ENCODE measurements around the gene C12orf75.
"Not testable (repeated sequence)": the region's sequence is repeated elsewhere in the genome, so short reads cannot be mapped to it uniquely, and the experiment has no call there.

The C12orf75 gene

DNA sequence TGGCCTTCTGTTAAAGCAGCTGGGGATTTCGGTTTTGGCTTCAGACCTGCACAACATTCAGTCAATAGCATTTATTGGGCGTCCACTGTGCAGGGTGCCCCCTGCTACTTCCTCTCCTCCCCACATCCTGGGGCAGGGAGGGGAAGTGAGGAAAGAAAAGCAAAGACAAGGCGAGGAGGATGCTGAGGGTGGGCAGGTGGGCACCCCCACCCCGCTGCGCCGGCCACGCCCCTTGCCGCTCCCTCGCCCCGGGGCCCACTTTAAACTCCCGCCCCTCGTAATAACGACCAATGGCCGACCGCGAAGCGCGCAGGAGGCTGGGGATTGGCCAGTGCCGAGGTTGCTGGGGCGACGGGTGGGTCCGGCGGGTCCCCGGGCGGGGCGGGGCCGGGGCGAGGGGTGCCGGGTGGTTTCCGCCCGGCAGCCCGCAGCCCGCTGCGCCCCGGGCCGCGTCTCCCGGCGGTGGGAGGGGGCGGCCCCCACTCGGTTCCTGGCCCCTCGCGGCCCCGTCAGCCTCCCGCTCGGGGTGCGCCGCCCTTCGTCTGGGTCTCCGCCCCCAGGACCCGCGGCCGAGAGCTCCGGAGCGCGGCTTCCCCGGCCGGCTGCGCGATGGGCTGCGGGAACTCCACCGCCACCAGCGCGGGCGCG, at the start of gene C12orf75:
Gene C12orf75 (plus strand): TSS at position 409 of the 648 bp plus-strand sequence. CDS start 201 bp downstream, at position 610.
- peak in 1 of 2 experiments; percentile 6 for DNase-seq

DNA sequence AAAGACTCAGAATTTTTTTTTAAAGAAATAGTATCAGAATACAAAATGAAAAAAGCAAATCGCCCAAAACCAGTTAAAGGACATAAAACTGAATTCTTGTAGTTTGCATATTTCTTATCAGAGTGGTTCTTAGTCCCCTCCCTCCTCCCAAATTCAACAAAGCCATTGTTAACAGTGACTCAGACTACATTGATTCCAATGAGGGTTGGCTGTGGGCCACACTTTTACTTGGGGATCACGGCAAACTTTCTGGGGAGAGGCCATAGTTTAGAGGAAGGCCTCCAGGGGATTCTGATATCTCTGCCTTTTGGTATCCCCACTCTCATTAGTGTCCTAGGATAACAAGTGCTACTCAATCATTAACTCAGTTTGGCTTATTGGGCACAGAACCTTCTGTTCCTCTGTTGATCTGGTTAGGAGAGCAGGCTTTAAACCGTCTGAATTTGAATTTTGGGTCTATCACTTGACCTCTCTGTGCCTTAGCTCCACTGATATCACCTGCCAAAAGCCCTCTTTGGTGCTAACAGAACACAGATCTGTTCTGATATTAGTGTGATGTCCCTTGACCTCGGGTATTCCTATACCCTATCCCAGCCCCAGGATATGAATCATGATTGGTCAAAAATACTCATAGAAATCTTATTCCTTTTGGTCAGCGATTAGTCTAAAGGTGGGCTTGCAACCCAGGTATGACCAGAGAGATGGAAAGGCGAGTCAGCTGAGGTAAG, 49.4 kb upstream of the C12orf75 start:
- DNase-seq, result no peak

DNA sequence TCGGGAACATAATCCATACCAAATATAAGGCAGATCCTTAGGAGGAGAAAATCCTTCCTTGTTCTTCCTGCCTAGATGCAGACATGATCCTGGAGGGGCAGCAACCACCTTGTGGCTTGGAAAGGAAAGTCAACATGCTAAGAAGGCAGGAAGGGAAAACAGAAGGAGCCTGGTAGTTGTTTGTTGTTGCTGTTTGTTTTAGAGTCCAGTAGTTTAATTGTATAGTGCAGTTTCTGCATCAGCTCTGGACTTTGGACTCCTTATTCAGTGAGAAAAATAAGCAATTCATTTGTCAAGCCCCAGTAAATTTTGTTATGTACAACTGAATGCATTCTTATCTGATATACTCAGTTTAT, 48.8 kb upstream of the C12orf75 start:
- DNase-seq, result no peak

DNA sequence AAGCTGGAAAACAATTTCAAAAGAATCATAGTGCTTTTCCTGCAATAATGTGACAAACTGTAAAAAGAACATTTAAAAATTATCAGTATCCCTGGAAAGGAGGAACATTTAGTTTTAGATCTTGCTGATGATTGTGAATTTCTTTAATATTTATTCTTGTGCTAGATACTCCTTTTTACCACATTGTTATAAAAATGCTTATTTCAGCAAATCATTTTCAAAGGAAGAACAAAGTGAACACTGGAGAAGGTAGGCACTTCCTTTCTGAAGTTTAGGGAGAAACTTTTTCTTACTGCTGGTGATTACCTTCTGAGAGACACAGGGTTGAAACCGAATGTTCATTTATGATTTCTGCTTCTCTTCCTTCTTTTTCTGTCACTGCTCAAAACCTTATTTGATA, 45.1 kb upstream of the C12orf75 start:
- no peak for DNase-seq

DNA sequence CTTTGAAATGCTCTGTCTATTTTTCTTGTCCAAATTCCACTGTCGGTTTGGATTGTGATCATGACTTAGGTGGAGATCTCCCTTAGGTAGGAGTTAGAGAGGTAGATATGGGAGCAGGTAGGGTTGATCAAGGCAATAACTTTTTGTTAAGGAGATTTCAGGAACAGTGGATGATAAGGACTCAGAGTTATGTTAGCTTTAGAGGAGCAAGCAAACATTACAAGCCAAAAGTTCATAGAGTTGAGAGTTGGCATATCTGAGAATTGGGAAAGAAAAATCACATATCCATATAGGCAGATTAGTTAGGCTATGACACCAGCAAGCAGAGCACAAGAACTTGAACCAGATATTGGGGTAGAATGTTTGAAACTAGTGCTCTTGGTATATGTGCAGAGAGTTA, 43.1 kb upstream of the C12orf75 start:
- no peak for DNase-seq

DNA sequence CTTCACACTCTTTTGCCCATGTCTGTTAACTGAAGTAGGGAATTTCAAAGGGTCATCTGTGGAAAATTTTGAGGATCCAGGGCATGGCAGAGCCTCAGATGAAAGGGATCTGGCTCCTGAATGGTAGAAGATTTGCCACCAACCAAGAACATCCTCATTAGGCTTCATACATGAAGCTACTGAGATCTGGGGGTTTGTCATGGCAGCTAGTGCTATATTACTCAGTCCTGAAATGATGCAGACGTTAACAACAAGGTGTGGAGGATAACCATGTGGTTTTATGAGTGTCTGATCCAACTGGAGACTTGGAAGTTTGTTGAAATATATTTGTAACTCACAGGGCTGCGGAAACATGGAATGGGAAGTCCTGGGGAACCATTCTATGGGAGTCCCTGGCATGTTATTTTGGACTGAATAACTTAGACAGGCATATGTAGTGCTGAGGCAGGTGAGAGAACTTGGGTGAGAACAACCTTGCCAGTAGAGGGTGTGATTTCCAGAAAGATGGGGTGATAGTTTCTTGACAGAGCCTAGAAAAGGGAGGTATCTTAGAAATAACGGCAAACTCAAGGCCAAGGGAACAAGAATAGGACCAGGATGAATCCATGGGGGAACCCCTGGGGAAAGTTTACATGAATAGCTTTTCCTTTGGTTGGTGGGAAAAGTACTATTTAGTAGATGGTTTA, 42.0 kb upstream of the C12orf75 start:
- no peak for DNase-seq

DNA sequence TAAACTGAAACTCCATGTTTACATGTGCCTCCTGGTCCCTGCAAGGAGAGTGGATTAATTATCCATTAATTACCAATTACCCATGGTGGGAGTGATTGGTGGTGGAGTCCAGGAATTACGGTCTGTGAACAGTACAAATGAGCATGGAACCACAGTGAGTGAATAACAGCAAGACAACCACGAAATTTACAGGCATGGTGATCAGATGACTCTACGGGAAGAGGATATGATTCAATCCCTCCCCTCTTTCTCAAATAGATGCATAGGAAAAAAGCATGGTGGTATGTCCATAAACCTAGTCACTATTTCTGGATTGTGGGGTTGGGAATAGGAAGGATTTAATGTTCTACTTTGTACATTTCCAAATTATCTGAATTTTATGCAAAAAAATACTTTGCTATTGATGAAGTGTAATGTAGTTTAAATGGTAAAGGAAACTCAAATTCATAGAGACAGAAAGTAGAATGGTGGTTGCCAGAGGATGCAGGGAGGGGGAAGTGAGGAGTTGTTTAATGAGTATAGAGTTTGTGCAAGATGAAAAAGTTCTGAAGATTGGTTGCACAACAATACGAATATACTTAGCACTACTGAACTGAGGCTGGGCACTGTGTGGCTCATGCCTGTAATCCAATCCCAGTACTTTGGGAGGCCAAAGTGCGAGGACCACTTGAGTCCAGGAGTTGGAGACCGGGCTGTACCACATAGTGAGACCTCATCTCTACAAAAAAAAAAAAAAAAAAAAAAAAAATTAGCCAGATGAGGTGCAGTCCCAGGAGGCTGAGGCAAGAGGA, 41.2 kb upstream of the C12orf75 start:
- no peak for DNase-seq

DNA sequence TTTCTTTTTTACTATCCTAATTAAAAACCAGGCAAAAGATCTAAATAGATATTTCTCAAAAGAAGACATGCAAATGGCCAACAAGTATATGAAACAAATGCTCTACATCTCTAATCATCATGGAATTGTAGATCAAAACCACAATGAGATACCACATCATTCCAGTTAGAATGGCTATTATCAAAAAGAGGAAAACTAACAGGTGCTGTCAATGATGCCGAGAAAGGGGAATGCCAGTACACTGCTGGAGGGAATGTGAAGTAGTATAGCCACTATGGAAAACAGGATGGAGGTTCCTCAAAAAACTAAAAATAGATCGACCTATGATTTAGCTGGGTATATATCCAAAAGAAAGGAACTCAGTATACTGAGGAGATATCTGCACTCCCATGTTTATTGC, 39.0 kb upstream of the C12orf75 start:
- no peak for DNase-seq

DNA sequence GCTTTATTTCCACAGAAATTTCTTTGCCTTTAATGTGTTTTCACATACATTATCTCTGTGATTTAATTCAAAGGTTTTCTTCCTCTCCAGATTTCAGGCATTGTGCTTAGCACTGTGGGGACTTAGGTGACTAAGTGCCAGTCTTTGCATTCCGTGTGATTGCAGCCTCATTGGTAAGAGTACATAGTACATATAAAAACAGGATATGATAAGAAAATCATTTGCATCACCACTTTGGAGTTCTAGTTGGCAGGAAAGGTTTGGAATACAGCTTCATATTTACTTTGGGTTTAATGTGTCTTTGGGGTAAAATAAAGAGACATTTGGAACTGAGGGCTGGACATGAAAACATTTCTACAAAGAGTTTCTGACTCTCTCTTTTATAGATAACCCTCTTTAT, 37.8 kb upstream of the C12orf75 start:
- DNase-seq, result no peak

DNA sequence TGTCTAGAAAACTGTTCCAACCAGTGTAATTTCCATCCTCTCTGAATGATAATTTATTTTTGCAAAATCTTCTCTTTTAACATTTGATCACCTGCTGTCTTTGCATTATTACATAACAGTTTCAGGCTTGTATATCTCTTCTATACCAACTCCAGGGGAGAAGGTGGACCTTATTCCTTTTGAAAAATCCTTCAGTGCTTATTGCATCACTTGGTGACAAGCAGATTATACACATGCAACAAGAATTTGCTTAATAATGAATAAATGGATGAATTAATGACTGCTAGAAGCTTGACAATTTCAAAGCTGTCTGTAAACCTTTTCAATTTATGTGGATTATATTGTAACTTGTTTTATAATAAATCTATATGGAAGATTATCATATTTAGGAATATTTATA, 37.3 kb upstream of the C12orf75 start:
- DNase-seq, result no peak

DNA sequence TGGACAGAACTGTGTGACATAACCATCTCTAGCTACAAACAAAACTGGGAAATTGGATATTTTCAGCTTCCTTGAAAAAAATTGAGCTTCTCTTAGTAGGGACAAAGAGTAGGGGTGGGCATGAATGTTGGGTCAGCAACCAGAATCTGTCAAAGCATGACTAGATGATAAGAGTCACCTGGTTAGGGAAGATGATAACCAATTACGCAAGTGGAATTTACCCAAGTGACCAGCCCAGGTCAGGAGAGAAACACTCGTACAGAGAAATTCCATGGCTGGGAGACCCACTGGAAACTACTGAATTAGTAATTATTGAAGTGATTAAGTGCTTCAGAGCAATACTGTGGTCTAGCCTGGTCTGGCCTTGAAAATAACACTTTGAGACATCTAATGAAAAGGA, 36.3 kb upstream of the C12orf75 start:
- DNase-seq, result no peak

DNA sequence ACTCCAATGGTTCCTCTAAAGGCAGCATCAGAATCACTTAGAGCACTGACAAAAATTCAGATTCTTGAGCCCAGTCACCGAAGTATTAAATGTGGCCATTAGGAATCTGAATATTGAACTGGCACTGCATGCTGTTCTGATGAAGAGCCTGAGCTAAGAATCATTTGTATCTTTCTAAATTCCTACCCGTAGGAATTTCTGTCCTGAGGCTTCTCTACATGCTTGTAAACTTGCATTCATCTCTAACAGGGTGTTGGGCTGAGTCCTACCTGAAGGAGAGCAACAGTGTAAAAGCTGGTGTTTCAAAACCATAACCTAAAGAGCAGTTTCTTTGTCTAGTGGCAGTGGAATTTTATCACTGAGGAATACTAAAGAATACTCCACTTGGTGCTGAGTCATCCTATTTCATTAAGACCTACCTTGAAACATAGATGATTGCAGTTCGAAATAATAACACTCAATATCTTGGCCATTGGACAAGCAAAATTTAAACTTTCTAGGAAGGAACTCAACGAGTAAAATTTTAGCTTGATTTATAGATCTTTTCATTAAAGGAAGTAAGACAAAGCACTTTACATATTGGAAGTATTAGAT, 35.5 kb upstream of the C12orf75 start:
- DNase-seq, result no peak

DNA sequence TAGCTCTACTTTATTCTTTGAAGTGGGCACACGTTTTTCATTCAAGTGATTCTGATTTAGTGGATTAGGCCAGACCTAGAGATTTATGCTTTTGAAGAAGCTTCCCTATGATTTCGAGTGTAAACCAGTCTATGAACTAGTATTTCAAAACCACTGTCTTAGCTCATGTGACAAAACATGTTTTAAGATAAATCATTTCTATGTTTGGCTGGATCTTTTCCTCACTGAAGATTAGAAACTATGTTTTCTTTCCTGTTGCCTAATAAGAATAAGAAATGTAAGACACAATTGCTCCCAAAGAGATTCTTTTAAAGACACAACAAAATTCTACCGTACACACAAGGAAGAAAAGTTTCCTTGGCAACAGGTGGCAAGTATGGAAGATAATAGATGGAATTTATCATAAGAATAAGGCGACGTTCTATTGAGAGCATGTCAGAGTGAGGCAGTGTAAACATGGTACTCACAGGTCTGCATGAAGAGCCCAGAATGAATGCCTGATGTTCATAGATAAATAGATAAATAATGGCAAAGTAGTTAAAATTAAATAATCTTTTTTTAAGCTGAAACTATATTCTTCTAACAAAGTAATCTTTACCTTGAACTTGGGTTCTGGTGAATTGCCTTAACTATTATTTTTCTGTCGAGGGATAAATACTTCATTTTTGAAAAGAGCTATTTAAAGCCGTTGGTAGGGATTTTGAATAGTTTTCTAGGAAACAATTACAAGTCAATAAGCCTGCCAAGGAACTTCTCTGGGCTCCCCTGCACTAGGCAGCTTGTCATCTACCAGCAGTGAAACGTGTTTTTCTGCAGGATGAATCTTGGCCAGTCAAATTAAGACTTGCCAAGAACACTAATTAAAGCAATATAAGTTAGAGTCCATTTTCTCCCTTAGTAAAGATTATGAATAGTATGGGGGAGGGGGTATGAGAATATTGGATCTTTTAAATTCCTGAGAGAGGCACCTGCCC, 34.1 kb upstream of the C12orf75 start:
- no peak for DNase-seq

DNA sequence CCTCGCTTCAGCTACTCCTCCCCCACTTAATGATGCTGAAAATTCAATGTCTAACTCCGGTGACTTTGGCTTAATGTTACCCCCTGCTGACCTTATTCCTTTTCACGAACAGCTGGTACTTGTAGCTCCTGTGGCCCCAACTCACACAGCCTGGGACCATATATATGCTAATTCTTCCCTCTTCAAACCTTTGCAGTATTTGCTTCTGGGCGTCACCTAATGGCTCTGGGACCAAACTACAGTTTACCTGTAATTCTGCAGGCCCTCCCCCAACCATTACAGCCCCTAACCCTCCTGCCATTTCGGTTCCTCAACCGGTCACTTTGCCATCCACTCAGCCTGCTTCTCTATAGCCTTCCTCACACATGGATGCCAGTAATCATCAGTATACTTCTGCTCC, 29.6 kb upstream of the C12orf75 start:
- no peak for DNase-seq

DNA sequence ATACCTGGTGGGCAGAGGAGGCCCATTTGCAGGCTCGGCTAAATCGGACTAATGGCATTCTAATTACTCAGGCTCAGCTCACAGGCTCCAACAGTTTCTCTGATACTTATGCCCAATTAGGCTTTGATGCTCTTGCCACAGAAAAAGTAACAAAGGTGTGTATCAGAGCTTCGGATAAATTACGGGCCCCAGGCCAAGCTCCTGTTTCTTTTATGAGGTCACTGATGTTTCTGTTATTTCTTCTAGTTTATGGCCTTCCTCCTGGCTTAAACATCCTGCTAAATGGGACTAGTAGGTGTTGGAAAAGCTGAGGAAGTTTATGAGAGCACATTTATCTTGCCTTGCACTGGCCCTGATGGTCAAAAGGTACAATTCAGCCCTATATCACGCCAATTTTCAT, 28.8 kb upstream of the C12orf75 start:
- DNase-seq, result no peak

DNA sequence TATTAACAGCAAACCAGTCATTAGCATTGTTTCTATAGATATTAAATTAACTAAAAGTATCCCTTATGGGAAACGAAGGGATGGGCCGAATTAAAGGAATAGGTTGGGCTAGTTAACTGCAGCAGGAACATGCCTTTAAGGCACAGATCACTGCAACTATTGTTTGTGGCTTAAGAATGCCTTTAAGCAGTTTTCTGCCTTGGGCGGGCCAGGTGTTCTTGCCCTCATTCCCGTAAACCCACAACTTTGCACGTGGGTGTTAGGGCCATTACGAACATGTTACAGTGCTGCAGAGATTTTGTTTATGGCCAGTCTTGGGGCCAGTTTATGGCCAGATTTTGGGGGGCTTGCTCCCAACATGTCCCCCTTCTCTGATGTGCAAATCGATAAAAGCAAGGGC, 27.5 kb upstream of the C12orf75 start:
- DNase-seq, result not testable (repeated sequence)

DNA sequence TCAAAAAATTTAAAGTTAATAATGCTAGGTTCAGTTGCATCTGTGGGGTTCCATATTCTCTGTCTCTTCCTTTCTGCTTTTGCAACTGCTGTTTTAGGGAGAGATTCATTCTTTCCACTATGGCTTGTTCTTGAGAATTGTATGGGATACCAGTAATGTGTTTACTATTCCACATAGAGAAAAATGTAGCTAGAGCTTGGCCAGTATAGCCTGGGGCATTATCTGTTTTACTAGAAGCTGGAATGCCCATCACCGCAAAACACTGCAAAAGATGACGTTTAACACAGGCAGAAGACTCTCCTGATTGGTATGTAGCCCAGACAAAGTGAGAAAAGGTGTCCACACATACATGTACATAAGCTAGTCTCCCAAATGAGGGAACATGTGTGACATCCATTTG, 25.9 kb upstream of the C12orf75 start:
- not testable (repeated sequence) for DNase-seq

DNA sequence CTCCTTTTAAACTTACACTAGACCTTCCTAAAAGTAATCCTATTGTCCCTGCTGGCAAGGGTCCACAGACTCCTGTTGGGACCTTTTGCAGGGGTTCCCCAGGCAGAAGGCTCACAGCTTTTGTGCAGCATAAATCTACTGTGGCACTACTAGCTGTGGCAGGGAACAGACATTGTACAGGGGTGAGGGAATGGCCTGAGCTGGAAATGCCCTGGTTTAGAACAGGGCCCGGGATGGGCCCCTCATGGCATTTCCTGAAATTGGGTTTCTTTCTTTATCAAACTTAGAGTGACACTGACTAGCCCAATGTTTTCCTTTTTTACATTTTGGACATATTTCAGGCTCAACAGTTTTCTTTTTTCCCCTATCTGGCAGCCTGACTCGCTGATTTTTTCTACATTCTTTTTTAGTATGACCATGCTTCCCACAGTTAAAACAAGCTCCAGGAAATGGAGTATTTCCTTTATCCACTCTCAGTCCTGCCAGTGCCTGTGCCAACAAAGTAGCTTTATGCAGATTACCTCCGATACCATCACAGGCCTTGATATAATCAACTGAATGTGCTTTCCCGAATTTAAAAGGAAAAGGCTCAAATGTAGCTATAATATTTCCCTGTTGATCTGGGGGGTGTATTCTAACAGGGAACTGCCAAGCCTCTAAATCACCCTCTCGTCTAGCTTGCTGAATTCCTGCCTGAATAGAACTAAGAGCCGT, 22.7 kb upstream of the C12orf75 start:
- not testable (repeated sequence) for DNase-seq

DNA sequence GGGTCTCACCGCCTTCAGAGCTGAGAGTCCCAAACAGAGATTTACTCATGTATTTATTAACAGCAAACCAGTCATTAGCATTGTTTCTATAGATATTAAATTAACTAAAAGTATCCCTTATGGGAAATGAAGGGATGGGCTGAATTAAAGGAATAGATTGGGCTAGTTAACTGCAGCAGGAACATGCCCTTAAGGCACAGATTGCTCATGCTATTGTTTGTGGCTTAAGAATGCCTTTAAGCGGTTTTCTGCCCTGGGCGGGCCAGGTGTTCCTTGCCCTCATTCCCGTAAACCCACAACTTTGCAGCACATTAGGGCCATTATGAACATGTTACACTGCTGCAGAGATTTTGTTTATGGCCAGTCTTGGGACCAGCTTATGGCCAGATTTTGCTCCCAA, 21.7 kb upstream of the C12orf75 start:
- not testable (repeated sequence) for DNase-seq

DNA sequence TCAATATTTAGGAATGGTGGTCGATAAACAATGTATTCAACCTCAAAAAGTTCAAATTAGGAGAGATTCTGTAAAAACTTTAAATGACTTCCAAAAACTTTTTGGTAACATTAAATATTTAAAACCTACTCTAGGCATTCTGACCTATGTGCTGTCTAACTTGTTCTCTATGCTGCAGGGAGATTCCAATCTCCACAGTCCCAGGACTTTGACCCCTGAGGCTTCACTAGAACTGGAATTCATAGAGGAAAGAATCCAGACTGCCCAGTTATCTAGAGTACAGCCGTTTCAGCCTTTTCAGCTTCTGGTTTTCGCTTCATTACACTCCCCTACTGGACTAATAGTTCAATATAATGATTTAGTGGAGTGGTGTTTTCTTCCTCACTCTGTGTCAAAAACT, 21.1 kb upstream of the C12orf75 start:
- not testable (repeated sequence) for DNase-seq
